Measurements from ENCODE around the gene LIPC. TPM values are rescaled to one million over a fixed set of nuclear protein-coding genes. Genes with fewer than 3 reads are reported as not detected.

Gene LIPC
- polyA plus RNA-seq, 1 of the 3 experiments (the other 2 are of a cell fraction), result not detected

DNA sequence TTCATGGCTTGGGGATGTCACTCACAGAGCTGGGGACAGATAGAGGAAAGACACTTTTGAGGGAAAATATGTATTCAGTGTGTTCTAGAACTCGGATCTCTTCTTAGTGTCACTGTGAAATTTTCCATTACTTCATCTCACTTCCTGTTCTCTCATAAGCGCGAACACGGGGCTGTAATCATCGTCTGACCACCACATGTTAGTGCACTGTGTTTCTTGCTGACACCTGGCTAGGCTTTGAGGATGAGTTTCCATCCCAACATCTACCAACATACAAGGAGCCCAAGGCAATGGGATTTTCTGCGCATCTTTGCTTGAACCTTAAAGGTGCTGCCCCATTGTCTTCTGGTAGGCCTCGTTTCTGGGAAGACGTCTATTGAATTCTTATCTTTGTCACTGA is 84.0 kb downstream of the LIPC start:
- ChIA-PET CTCF (no interaction called here), POLR2A (no interaction called here)
- no peaks in the 10 kb centered on the region for H3F3A ChIP-seq (replicated peaks; ENCODE audit: insufficient read depth)
- H3K79me2 ChIP-seq (ENCODE audit: insufficient read depth), result no peaks in the 10 kb centered on the region
- H3K9me3 ChIP-seq, result no peaks in the 10 kb centered on the region
- DNase-seq, result no peak
- TF ChIP-seq MXI1 (IDR thresholded peaks at IDR 0.05; ENCODE audit: low read depth, low read length), result no peak
- no peak for TF ChIP-seq RXRA (IDR thresholded peaks at IDR 0.05; ENCODE audit: borderline replicate concordance, low read depth)
- TF ChIP-seq, protein P1, sequence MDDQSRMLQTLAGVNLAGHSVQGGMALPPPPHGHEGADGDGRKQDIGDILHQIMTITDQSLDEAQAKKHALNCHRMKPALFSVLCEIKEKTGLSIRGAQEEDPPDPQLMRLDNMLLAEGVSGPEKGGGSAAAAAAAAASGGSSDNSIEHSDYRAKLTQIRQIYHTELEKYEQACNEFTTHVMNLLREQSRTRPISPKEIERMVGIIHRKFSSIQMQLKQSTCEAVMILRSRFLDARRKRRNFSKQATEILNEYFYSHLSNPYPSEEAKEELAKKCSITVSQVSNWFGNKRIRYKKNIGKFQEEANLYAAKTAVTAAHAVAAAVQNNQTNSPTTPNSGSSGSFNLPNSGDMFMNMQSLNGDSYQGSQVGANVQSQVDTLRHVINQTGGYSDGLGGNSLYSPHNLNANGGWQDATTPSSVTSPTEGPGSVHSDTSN (IDR thresholded peaks at IDR 0.05), result no peak
- no peak for TF ChIP-seq RAD21 (IDR thresholded peaks at IDR 0.05; ENCODE audit: low read length)
- TF ChIP-seq GATA2 (CRISPR knock-in tag; IDR thresholded peaks at IDR 0.05), result no peak
- no peak for TF ChIP-seq MEF2A (IDR thresholded peaks at IDR 0.05; ENCODE audit: borderline replicate concordance, low read depth)
- TF ChIP-seq IRF3 (IDR thresholded peaks at IDR 0.05; ENCODE audit: low read depth, low read length), result no peak
- TF ChIP-seq TEAD4 (IDR thresholded peaks at IDR 0.05; ENCODE audit: borderline replicate concordance, insufficient read depth), result no peak
- no peak for TF ChIP-seq CTCF (IDR thresholded peaks at IDR 0.05)
- TF ChIP-seq FOSL2 (IDR thresholded peaks at IDR 0.05; ENCODE audit: borderline replicate concordance, low read depth), result no peak
- no peak for TF ChIP-seq MAX (IDR thresholded peaks at IDR 0.05; ENCODE audit: low read depth)
- no peak for TF ChIP-seq EP300 (IDR thresholded peaks at IDR 0.05; ENCODE audit: borderline replicate concordance in 1 of 2, low read depth in 1 of 2, low read length in 1 of 2)
- no peak for TF ChIP-seq USF2 (IDR thresholded peaks at IDR 0.05; ENCODE audit: borderline replicate concordance, low read depth, low read length)
- TF ChIP-seq NRF1 (IDR thresholded peaks at IDR 0.05; ENCODE audit: low read depth, low read length), result no peak
- TF ChIP-seq ELF1 (IDR thresholded peaks at IDR 0.05), result no peak
- TF ChIP-seq GABPA (IDR thresholded peaks at IDR 0.05; ENCODE audit: low read depth), result no peak
- TF ChIP-seq TAF1 (IDR thresholded peaks at IDR 0.05; ENCODE audit: borderline replicate concordance, low read depth, low read length), result no peak
- WGBS (ENCODE audit: low lambda C conversion rate), result 77% methylated on average over 8 of the region's 8 CpGs
- no peaks in the 10 kb centered on the region for H4K20me1 ChIP-seq (ENCODE audit: insufficient read depth)
- peaks cover 0 to under 1% of the 10 kb centered on the region in 2 experiments; a peak in 2 of 4 replicates for H3K4me1 ChIP-seq (ENCODE audit: control insufficient read depth in 1 of 2, insufficient read depth in 2 of 2, low read depth in 1 of 2, low read length in 1 of 2)
- no peak overlapping the region for H3K9ac ChIP-seq
- no peaks in the 10 kb centered on the region for H3K9me2 ChIP-seq
- H3K27ac ChIP-seq (ENCODE audit: low read depth in 2 of 2, low read length in 1 of 2), result no peak overlapping the region
- H3K27me3 ChIP-seq (ENCODE audit: insufficient read depth), result no peaks in the 10 kb centered on the region
- H3K36me3 ChIP-seq (replicated peaks in 1 of 2; ENCODE audit: control insufficient read depth in 1 of 2, insufficient read depth in 2 of 2, low read length in 1 of 2), result no peaks in the 10 kb centered on the region
- no peak overlapping the region for H3K4me2 ChIP-seq
- no peak overlapping the region for H3K4me3 ChIP-seq (ENCODE audit: low read depth in 2 of 2, low read length in 1 of 2)
- H2AFZ ChIP-seq (ENCODE audit: low read depth), result no peak overlapping the region
